ENCODE results near the gene CALHM1. TPM values are rescaled to one million over a fixed set of nuclear protein-coding genes. Genes with fewer than 3 reads are reported as not detected.
"Not testable (repeated sequence)": the region's sequence is repeated elsewhere in the genome, so short reads cannot be mapped to it uniquely, and the experiment has no call there.

CALHM1 gene
- total RNA-seq, 3 donors from 2014 or later (not counting 1 experiment from before 2014, with no cell fraction given): 0.23 to 0.57 TPM; not detected in 1

- peaks cover 32% of the 10 kb centered on the region for H3K36me3 Mint-ChIP-seq
- no peaks in the 10 kb centered on the region for H3K27me3 Mint-ChIP-seq (ENCODE audit: low read depth in 2 of 2)
- H3K9me3 ChIP-seq (ENCODE audit: control insufficient read depth, insufficient read depth, low read length): no peaks in the 10 kb centered on the region
- no peak overlapping the region for H3K27ac Mint-ChIP-seq
- intact Hi-C loops (cut with micrococcal nuclease): no loop called here
- no peak for TF ChIP-seq CTCF (IDR thresholded peaks at IDR 0.05)
- H3K27me3 ChIP-seq (ENCODE audit: control insufficient read depth, insufficient read depth, low read length): no peaks in the 10 kb centered on the region
- no peaks in the 10 kb centered on the region for H3K4me1 ChIP-seq (ENCODE audit: control insufficient read depth, insufficient read depth, low read length)
- H3K4me3 ChIP-seq (ENCODE audit: low read length): no peak overlapping the region
- H3K36me3 ChIP-seq (ENCODE audit: control insufficient read depth, insufficient read depth, low read length): peaks cover 88% of the 10 kb centered on the region
- H3K27ac ChIP-seq (ENCODE audit: low read length): no peak overlapping the region
- H3K9me3 Mint-ChIP-seq: no peaks in the 10 kb centered on the region
- DNase-seq (no peak), ATAC-seq (no peak)
- WGBS (ENCODE audit: insufficient coverage): 96% methylated on average over 4 of the region's 4 CpGs
- no peaks in the 10 kb centered on the region for H3K4me1 Mint-ChIP-seq
- H3K4me3 Mint-ChIP-seq: no peak overlapping the region
These were observed 39.6 kb downstream of the CALHM1 start for GRCh38 chr10:103419101-103419500.

- H3K27me3 Mint-ChIP-seq (ENCODE audit: low read depth in 2 of 2): no peaks in the 10 kb centered on the region
- no peak for TF ChIP-seq CTCF (IDR thresholded peaks at IDR 0.05)
- Histone ChIP-seq H3K36me3 (ENCODE audit: control insufficient read depth, insufficient read depth, low read length) (peaks cover 88% of the 10 kb centered on the region), H3K4me1 (ENCODE audit: control insufficient read depth, insufficient read depth, low read length) (no peaks in the 10 kb centered on the region), H3K9me3 (ENCODE audit: control insufficient read depth, insufficient read depth, low read length) (no peaks in the 10 kb centered on the region), H3K4me3 (ENCODE audit: low read length) (no peak overlapping the region), H3K27me3 (ENCODE audit: control insufficient read depth, insufficient read depth, low read length) (no peaks in the 10 kb centered on the region), H3K27ac (ENCODE audit: low read length) (no peak overlapping the region)
- no peak for DNase-seq
- H3K36me3 Mint-ChIP-seq: peaks cover 27% of the 10 kb centered on the region
- H3K9me3 Mint-ChIP-seq: no peaks in the 10 kb centered on the region
- no peaks in the 10 kb centered on the region for H3K4me1 Mint-ChIP-seq
- no peak for ATAC-seq
- no peak overlapping the region for H3K27ac Mint-ChIP-seq
- intact Hi-C loops (cut with micrococcal nuclease): loop anchor here (1.0 kb wide), 1 partner anchor 68 kb away; no protein-coding TSS in a partner anchor
- no peak overlapping the region for H3K4me3 Mint-ChIP-seq
- 97% methylated on average over 5 of the region's 5 CpGs for WGBS (ENCODE audit: insufficient coverage)
These were observed 41.1 kb downstream of the CALHM1 start for GRCh38 chr10:103417601-103418000.

- H3K4me3 ChIP-seq (ENCODE audit: low read length); H3K4me1 ChIP-seq (ENCODE audit: control insufficient read depth, insufficient read depth, low read length); H3K27me3 ChIP-seq (ENCODE audit: control insufficient read depth, insufficient read depth, low read length); H3K9me3 ChIP-seq (ENCODE audit: control insufficient read depth, insufficient read depth, low read length); H3K27ac Mint-ChIP-seq; H3K27ac ChIP-seq (ENCODE audit: low read length); H3K4me1 Mint-ChIP-seq; DNase-seq; H3K27me3 Mint-ChIP-seq (ENCODE audit: low read depth in 2 of 2); H3K4me3 Mint-ChIP-seq; ATAC-seq; H3K9me3 Mint-ChIP-seq: not testable (repeated sequence)
- peaks cover 24% of the 10 kb centered on the region for H3K36me3 Mint-ChIP-seq
- WGBS (ENCODE audit: insufficient coverage): 94% methylated on average over 5 of the region's 5 CpGs
- H3K36me3 ChIP-seq (ENCODE audit: control insufficient read depth, insufficient read depth, low read length): peaks cover 85% of the 10 kb centered on the region
- intact Hi-C loops (cut with micrococcal nuclease): loop anchor here (1.0 kb wide), 1 partner anchor 68 kb away; no protein-coding TSS in a partner anchor
These were observed 41.6 kb downstream of the CALHM1 start for GRCh38 chr10:103417148-103417469.

- WGBS (ENCODE audit: insufficient coverage): 64% methylated on average over 7 of the region's 8 CpGs
- Mint-ChIP-seq H3K4me1 (no peaks in the 10 kb centered on the region), H3K27me3 (ENCODE audit: low read depth in 2 of 2) (no peaks in the 10 kb centered on the region), H3K9me3 (no peaks in the 10 kb centered on the region), H3K27ac (no peak overlapping the region), H3K4me3 (no peak overlapping the region), H3K36me3 (peaks cover 24% of the 10 kb centered on the region)
- no peak overlapping the region for H3K27ac ChIP-seq (ENCODE audit: low read length)
- TF ChIP-seq CTCF (IDR thresholded peaks at IDR 0.05): peak; percentile 78
- H3K4me1 ChIP-seq (ENCODE audit: control insufficient read depth, insufficient read depth, low read length): no peaks in the 10 kb centered on the region
- ATAC-seq (peak; percentile 55 to 70 (median 65)), DNase-seq (peak; percentile 50 to 84)
- intact Hi-C loops (cut with micrococcal nuclease): loop anchor here (1.0 kb wide), 1 partner anchor 69 kb away; no protein-coding TSS in a partner anchor
- no peak overlapping the region for H3K4me3 ChIP-seq (ENCODE audit: low read length)
- no peaks in the 10 kb centered on the region for H3K27me3 ChIP-seq (ENCODE audit: control insufficient read depth, insufficient read depth, low read length)
- H3K36me3 ChIP-seq (ENCODE audit: control insufficient read depth, insufficient read depth, low read length): peaks cover 88% of the 10 kb centered on the region
- no peaks in the 10 kb centered on the region for H3K9me3 ChIP-seq (ENCODE audit: control insufficient read depth, insufficient read depth, low read length)
These were observed 42.1 kb downstream of the CALHM1 start for GRCh38 chr10:103416436-103417147.
